ENCODE data around the gene SEC22C. TPM values are rescaled to one million over a fixed set of nuclear protein-coding genes. Genes with fewer than 3 reads are reported as not detected.

Gene SEC22C
- total RNA-seq, 1 donor from 2014 or later: 79.9 TPM

DNA sequence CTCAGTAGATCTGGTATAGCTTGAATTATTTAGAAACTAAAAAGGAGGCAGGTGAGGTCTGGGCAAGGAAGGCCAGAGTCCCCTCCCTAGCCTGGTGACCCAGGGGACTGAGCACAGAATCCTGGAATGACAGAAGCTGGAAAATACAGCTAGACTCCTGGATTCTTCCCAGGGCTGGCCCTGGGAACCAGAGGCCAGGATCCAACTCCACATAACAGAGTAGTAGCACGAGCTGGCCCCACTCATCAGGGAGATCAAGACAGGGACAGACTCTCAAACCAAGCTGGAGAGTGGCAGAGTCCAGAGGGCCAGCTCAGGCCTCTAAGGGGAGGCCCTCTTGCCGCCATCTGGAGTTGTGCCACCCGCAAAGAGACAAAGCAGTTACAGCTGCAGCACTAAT is 68.6 kb downstream of the SEC22C start:
- DNase-seq (ENCODE audit: low read depth, low spot score): no peak

DNA sequence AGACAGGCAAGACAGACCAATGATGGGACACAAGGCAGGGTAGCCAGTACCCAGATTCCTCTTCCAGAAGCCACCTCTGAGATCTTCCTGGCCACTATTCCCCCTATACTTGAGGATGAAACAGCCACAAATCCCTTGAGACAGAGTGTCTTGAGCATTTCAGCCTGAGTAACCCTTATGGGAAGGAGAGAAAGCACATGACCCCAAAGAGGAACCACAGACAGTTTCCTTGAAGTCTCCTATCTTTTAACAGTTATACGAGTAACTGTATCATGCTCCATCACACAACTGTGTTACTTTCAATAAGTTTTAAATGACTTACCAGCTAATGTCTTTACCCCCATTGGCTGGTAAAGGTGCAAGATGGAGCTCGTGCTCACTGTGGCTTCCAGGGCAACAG is 70.0 kb downstream of the SEC22C start:
- no peak for DNase-seq (ENCODE audit: low read depth, low spot score)

DNA sequence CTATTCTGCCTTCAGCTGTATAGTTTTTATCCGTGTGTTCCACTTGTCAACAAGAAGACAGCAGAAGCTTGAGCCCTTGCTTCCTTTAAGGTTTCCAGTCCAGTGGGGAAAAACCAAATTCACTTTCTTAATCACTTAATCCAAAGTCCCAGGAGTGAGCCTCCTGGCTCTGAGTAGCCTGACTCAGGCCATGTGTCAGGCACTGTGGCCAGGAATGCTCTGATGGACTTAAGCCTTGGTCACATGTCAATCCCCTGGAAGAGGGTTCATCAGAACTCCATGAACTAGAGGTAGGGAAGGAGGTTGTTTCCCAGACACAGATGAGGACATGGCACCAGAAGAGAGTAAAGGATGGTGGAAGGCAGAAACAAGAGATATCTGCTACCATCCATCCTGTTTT is 70.6 kb downstream of the SEC22C start:
- no peak for DNase-seq (ENCODE audit: low read depth, low spot score)

DNA sequence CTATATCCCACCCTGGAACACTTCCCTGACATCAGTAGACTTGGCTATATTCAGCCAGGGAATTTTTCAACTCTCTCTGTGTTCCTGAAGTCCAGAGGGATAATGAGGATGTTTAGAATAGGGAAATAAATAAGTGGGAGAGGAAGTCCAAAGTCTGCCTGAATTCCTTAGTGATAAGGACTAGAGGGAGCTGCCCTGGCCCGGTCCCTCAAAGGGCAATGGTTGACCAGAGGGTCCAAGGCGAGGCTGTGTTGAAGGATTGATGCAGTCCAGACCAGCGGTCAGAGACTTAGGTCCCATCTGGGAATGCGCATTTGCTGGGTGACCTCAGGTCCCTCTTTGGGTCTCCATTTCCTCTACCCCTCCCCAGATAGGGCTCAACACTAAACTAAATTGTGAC is 71.4 kb downstream of the SEC22C start:
- DNase-seq (ENCODE audit: low read depth, low spot score): no peak

DNA sequence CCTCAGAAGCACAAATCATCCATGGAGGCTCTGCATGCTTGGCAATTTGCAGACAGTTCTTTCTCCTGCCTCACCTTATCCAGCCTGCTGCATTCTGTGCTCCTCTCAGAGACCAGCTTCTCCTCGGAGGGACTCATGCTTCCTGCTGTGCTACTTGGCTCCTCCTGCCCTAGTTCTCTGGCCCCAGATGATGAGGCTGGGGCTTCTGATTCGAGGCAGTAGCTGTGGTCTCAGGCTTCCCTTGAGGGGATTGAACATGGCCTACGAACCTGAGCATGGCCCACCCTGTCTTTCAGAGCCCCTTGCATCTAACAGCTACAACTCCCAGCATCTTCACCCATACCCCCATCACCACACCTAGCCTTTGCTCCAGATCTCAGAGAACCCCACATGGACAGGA is 72.7 kb downstream of the SEC22C start:
- DNase-seq (ENCODE audit: low read depth, low spot score): no peak

DNA sequence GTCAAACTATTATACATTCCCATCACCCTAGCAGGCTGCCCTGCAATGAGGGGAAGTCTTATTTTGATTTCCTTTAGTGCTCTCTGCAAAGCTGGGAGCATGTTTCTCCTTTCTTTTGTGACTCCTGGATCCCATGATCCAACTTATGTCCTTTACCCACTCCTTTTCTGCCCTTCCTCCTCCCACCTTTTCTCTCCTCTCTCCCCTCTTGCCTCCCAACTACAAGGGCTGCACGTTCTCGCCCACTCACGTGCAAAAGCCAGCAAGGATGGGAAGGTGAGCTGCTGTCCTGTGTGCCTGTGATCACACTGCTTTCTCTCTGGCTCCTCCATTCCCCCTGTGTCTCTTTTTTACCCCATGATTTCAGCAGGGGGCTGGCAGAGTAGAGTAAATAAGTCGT is 73.2 kb downstream of the SEC22C start:
- no peak for DNase-seq (ENCODE audit: low read depth, low spot score)

DNA sequence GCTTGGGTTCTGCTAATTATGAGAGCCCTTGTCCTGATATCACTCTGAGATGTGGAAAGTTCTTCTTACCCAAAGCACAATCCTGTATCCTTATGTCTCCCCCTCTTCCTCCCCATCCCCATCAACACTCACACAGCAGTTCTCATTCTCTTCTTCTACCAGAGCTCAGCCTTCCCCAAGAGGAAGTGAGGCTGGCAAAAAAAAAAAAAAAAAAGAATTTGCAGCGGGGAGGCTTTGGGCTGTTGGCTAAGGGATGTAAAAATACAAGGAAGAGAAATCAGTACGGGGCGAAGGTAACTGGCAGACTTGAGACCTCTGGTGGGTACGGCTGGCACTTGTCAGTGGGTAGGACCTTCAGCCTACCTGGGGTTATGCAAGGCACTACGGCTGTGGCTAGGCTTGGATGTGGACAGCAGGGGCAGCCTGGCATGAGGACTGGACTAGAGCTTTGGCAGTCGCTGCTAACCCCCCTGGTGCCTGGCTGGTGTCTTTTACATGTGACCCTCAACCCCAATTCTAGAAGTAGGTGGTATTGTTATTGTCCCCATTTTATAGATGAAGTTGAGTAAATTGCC is 73.9 kb downstream of the SEC22C start:
- no peak for DNase-seq (ENCODE audit: low read depth, low spot score)

DNA sequence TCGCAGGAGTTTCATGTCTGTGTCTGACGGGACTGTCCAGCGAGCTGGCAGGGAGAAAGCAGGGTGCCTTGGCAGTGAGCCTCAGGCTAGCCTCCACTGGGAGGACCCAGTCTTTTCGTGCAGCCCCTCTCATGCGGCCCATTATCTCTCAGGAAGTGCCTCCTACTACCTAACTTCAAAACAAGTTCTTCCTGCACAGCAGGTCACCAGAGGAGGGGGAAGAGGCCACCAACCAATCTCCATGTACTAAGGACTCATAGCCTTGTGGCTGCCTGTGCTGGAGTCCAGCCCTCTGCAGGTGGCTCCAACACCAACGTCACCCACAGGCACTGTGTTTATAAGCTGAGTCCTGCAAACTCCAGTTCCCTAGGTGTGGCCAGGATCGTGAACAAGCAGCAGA is 74.5 kb downstream of the SEC22C start:
- no peak for DNase-seq (ENCODE audit: low read depth, low spot score)

DNA sequence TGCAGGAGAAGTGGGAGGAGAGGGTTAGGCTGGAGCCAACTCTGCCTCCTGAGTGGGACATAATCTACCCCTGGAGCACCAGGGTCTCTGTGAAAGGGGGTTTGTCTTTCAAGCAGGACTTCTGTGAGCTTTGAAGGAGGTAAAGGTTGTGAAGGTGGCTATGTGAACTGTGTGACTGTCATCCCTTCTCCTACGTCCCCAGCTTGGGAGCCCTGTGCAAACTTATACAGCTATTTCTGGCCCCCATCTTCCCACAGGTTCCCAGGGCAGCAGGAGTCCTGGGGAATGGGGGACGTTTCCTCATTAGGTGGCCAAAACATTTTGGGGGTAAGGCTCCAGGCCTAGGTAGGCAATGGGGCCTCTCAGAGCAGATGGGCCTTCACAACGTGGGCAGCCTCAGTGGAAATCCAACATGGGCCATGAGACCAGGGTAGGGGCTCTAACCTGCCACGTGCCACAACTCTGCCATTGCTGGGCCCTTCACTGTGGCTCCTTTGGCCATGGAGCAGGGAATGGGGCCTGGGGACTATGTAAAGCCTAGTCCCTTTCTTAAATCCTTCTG is 75.8 kb downstream of the SEC22C start:
- no peak for DNase-seq (ENCODE audit: low read depth, low spot score)

DNA sequence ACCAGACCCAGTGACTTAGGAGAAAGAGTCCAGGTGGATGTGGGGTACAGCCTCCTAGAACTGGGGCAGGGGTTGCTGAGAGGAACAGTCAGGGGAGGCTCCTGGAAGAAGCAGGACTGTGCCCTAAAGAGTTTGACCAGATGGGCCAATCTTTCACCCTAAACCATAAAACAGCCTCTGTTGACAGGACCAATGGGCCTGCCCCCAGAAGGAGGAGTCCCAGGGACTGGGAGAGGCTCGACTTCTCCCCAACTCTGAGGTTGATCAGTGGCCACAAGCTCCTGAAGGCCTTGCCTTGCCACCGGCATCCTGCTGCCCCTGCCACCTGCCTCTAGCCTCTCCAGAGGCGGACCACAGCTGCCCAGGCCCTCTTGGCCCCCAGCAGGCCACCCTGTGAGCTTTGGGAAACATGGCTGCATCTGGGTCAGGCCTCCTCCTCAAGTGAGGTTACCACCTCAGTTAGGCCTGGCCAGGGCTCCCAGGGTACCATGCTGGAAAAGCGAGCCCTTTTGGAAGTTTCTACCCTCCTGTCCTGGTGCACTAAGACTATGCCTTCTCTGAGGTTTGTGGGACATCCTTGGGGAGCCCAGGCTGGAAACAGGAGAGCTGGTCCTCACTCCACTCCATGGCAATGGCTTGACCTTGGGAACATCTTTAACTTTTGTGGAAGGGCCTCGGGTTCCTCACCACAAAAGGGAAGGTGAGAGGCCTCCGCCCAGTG is 76.5 kb downstream of the SEC22C start:
- no peak for DNase-seq (ENCODE audit: low read depth, low spot score)

DNA sequence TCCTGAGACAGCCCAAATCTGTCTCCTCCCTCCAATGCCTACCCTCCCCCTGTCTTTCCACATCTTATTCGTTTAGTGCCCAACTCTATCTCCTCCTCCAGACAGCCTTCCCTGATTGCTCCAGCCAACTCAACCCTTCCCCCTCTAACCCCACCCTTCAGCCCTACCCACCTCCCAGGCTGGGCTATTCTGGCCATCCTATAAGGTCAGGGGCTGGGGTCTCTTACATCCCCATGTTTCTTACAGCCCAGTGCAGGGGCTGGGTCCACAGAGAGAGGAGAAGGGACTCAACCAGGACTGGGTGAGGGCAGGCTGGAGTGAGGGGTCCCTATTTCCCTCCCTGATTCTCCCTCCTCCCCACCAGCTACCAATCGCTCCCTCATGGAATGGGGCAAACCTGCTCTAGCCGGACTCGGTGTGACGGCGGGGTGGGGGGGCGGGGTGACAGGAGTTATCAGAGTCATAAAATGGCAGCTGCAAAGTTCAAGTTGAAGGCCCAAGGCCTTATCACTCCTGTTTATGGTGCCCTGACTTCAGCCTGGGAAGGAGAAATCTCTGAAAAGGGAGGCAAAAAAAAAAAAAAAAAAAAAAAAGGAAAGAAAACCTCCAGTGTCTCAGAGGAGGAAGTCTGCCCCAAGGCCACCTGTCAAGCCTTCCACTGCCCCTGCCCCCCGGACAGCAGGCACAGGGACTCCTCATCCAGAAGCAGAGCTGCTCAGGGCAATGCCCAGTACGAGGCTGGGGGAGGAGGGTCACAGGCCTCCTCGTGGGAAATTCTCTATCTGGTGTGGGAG is 77.2 kb downstream of the SEC22C start:
- no peak for DNase-seq (ENCODE audit: low read depth, low spot score)

DNA sequence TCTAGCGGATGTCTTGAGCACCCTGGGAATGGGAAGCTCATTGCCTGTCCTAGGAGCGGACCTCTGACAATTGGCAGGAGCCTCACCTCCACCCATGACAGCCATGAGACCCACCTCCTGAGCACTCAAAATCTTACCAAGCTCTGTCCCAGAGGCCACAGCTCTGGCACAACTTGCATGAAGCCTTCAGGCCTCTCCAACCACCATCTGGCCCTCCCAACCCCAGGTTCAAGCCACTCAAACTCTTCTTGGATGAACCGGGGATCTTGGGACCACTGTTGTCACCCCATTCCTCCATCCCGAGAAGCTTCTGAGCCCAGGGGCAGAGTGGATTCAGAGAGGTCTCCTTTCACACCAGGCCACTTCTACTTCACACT is 77.8 kb downstream of the SEC22C start:
- no peak for DNase-seq (ENCODE audit: low read depth, low spot score)

DNA sequence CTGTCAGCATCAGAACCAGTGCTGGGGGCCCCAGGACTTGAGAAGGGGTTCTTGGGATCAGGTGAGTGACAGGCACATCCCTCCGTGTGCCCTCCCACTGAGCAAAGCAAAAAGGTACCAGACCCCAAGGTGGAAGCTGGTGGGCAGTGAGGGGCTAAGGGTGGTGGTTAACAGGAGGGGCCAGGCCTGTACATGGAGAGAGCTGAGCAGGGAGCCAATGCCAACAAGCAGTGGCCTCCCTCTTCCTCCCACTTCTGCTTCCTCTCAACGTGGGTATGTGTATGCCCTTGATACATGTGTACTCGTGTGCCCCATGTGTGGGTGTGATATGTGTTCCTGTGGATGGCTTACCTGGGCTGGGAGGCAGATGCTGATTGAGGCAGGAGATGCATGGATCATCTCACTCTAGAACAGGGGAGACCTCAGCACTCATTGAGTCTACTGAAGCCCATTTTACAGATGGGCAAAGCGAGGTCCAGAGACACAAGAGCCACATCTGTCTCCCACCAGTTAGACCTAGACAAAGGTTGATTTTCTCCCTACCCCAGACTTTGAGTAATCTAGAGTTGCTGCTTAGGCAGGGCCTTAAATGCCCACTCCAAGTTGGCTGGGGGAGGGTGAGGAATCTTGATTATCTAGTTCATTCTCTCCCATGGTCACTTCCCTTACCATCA is 78.4 kb downstream of the SEC22C start:
- DNase-seq (ENCODE audit: low read depth, low spot score): no peak

DNA sequence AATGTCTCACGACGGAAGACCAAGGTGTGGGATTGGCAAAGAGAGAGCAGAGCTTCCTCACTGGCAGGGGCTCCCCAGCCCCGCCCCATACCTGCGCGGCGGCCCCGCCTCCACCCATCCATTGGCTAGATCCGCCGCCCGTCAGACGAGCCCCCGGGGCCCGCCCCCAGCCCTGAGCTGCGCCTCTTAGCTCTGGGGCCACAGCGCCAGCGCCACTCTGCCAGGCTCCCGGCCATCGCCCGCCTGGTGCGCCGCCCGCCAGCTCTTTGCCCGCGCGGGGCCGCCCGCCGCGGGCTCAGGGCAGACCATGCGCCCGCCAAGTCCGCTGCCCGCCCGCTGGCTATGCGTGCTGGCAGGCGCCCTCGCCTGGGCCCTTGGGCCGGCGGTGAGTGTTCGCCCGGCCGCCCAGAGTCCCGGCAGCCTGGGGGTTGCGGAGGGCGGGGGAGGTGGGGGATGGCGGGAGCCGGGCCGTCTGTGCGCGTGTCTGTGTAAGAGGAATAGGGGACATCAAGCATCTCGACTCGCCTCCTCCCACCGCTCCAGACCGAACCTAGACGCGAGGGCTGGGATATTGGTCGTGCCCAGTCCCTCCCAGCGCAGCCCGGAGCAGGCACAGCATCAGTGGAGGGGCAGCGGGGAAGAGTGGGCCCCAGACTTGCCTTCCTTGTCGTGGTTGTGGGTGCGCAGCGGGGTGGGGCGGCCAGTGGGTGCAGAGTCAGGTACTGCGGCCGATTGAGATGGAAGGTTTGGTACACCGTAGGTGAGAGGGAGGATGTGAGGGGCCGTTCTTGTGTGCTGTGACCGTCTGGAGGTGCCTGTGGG is 79.1 kb downstream of the SEC22C start, which contains the start of gene VIPR1:
Gene VIPR1, plus strand, starts transcription at position 215 of the 822 bp plus-strand sequence. Its CDS starts 93 bp downstream, at position 308.
- no peak for DNase-seq (ENCODE audit: low read depth, low spot score)

DNA sequence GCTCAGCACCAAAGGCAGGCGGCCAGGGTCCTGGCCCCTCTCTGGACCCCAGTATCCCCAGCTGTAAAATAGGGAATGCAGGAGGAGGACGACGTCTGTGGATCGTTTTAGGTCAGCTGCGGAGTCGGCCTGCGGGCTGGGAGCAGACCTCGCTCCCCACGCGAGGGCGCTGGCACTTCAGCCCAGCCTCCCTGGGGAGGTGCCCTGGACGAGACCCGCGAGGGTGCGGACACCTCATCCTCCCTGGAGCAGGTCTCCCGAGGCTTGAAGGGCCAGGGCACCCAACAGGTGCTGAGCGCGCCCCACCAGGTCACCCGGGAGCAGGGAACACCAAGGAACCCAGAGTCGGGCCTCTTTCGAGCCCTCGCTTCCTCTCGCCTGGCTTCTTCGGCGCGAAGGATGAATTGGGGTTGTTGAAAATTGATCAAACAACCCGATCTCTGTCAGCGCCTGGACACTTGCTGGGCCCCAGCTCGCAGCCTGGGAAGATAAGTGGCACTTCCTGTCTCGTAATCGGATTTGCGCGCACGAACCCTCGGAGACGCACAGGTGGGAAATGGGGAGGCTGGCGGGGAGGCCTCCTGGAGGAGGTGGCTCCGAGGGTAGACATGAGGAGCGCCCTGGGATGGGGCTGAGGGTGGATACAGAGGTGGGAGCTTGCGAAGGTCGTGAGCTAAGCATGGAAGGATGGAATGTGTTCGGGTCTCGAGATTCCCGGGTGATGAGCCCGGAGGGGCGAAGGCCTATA is 79.9 kb downstream of the SEC22C start:
- DNase-seq (ENCODE audit: low read depth, low spot score): no peak

DNA sequence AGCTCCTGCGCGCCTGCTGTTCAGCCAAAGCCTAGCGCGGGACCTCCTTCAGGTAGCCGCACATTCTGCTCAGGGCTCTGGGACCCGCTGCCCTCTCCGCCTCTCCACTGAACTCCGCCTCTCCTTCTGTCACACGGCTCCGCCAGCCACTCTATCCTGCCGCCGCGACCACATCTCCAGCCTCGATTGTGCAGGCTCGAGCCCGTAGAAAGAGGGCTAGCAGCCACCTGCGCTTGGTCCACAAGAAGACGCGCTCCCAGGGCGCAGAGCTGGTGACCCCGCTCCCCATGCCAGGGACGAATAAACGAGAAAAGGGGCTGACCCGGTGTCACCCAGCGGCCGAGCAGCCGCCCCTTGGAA is 80.5 kb downstream of the SEC22C start:
- DNase-seq (ENCODE audit: low read depth, low spot score): no peak

DNA sequence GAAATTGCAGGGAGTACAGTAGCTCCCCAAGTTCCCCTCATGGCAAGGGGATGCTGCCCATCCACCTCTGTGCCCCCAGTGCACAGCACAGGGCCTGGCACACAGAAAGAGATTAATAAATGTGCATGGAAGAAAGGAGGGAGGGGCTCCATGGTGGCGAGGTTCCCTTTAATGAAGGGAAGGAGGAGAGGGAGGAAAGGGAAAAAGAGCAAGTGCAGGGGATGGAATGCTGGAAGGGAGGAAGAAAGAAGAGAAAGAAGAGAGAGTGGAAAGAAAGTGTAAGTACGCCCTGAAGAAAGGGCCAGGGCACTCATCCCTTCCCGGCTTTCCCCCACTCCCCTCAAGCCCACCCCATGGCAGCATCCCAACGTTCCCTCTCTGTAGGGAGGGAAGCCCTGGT is 80.9 kb downstream of the SEC22C start:
- DNase-seq (ENCODE audit: low read depth, low spot score): no peak

DNA sequence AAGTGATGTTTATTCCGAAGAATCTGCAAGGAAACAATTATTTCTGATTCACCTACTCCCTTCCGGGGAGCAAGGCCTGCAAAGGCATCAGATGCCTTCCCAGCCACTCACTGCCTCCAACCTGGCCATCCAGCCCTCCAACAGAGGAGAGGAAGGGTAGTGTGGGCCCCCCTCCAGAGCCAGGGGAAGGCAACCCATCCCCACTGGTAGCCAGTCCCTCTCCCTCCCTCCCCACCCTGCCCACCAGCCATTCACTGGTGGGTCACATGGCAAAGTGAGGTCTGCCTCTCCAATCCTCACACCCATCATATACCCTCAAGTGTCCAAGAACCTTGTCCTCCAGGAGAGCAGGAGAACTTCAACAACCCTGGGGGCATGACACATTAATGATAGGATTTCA is 81.7 kb downstream of the SEC22C start:
- no peak for DNase-seq (ENCODE audit: low read depth, low spot score)

DNA sequence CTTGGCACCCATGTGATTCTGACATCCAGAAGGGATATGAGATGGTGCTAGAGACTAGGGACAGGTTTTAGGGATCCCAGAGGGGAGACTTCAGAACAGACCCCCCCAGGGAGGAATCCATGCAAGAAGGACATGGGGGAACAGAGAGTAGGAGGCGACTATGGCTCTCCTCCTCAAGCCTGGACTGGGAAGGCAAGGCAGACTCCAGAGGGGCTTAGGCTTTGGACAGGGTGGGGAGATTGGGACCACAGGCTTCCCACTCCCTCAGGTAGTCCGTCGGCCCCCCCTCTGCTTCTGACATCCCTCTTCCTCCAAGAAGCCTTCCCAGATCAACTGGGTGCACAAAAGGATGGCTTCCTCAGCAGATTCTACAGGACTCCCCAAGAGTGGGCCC is 82.3 kb downstream of the SEC22C start:
- DNase-seq (ENCODE audit: low read depth, low spot score): no peak

DNA sequence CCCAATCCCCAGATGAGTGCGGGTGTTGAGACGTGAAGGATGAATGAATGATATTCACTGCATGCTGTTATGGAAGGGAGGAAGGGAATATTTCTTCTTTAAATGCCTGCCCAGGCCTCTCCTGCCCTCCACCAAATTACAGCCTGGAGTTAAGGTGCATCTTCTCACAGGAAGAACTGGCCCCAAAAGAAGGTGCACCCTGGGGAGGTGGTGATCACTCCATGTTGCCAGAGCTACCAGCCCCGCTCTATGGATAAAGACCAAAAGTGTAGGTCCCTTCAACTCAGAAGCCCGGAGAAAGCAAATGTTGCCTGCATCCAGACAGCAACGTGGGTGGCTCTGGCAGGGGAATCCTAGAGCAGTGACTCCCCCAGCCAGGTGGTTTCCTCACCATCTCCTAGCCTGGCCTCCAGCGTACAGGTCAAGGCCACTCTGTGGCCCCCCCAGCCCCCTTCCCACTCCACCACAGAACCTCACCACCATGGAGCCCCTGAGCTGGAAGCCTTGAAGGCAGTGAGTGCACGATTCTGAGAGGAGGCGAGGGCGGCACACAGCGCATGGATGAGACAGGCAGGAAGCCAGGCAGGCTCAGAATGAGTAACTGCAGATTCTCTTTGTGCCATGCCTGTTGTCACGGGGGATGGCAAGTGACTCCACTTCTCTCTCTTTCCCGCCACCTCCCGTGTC is 82.8 kb downstream of the SEC22C start:
- DNase-seq (ENCODE audit: low read depth, low spot score): no peak

Measured in pulmonary artery endothelial cell (primary cell).